BE2C (cell line): ENCODE measurements around the gene UNC13B.
"Not testable (repeated sequence)": the region's sequence is repeated elsewhere in the genome, so short reads cannot be mapped to it uniquely, and the experiment has no call there.

Experiments used
- DNase-seq: peaks from one replicate; pipeline ENCODE4 v3.0.0-alpha.2; 2020
- H3K27me3 ChIP-seq: fragments of 250-450 bp; sonication (Bioruptor Pico); 2 replicates; pipeline ENCODE4 v1.5.1; 2020; ENCODE audit warnings: mild to moderate bottlenecking
- H3K36me3 ChIP-seq: fragments of 250-450 bp; sonication (Bioruptor Pico); 2 replicates; pipeline ENCODE4 v1.5.1; 2020; ENCODE audit warnings: mild to moderate bottlenecking
- H3K4me1 ChIP-seq: fragments of 250-450 bp; sonication (Bioruptor Pico); 2 replicates; pipeline ENCODE4 v1.5.1; 2020
- H3K4me3 ChIP-seq: 2 replicates; pipeline ENCODE4 v1.5.1; 2011; ENCODE audit warnings: low read depth, low read length
- H3K9me3 ChIP-seq: fragments of 250-450 bp; sonication (Bioruptor Pico); 2 replicates; pipeline ENCODE4 v1.5.1; 2020
- TF ChIP-seq, protein P1 (sequence below): IDR thresholded peaks from 2 replicates; pipeline ENCODE4 v1.5.1; 2012; ENCODE audit warnings: mild to moderate bottlenecking, low read depth, low read length

The UNC13B gene

DNA sequence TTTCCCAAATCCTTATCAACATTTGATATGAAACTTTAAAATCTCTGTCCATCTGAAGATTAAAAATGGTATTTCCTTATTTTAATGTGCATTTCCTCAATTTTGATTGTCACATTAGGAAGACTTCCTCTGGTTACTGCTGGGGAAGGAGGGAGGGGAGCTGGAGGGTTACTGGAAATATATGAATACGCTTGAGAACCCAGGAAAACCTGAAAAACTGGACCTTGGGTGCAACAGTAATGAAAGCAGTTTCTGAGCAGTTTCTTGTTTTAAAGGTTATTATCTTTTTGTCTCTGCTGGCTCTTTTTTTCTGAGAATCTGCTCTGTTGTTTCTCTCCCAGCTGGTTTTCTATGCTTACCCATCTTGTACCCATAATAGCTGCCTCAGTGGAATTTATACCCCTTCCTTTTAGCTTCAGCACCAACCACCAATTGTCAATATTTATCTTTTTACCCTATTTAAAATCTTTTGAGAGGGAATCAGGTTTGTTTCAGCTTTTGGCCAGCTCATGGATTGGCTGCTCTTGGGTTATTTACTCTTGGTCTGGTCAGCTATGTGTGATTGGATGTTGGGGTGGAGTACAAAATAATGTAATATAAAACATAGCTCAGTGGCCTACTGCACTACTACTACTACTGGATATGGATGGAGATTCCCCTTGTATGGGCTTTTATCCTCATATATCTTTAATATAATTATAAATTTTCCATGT is 67.4 kb downstream of the UNC13B start:
- Histone ChIP-seq H3K9me3 (no peaks in the 10 kb centered on the region), H3K36me3 (no peaks in the 10 kb centered on the region), H3K4me1 (no peaks in the 10 kb centered on the region), H3K4me3 (no peak overlapping the region), H3K27me3 (no peaks in the 10 kb centered on the region)
- DNase-seq: no peak
- TF ChIP-seq, protein P1, sequence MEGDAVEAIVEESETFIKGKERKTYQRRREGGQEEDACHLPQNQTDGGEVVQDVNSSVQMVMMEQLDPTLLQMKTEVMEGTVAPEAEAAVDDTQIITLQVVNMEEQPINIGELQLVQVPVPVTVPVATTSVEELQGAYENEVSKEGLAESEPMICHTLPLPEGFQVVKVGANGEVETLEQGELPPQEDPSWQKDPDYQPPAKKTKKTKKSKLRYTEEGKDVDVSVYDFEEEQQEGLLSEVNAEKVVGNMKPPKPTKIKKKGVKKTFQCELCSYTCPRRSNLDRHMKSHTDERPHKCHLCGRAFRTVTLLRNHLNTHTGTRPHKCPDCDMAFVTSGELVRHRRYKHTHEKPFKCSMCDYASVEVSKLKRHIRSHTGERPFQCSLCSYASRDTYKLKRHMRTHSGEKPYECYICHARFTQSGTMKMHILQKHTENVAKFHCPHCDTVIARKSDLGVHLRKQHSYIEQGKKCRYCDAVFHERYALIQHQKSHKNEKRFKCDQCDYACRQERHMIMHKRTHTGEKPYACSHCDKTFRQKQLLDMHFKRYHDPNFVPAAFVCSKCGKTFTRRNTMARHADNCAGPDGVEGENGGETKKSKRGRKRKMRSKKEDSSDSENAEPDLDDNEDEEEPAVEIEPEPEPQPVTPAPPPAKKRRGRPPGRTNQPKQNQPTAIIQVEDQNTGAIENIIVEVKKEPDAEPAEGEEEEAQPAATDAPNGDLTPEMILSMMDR: no peak

DNA sequence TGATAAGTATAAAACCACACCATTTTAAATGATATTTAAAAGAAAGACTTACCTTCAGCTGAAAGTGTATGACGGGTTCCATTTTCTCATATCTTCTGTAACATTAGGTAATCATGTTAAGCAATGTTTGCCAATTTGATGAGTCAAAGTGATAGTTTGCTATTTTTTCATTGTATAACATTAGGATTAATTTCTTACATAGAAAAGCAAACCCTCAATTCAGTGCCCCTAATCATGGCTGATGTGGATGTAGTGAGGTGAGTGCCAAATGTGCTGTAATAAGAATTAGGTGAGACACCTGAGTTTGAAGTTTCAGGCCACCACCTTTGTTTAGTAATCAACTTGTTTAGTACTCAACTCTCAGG is 68.0 kb downstream of the UNC13B start:
- no peaks in the 10 kb centered on the region for H3K36me3 ChIP-seq
- no peaks in the 10 kb centered on the region for H3K9me3 ChIP-seq
- TF ChIP-seq, protein P1: no peak
- no peak overlapping the region for H3K4me3 ChIP-seq
- no peak for DNase-seq
- no peaks in the 10 kb centered on the region for H3K4me1 ChIP-seq
- H3K27me3 ChIP-seq: no peaks in the 10 kb centered on the region

DNA sequence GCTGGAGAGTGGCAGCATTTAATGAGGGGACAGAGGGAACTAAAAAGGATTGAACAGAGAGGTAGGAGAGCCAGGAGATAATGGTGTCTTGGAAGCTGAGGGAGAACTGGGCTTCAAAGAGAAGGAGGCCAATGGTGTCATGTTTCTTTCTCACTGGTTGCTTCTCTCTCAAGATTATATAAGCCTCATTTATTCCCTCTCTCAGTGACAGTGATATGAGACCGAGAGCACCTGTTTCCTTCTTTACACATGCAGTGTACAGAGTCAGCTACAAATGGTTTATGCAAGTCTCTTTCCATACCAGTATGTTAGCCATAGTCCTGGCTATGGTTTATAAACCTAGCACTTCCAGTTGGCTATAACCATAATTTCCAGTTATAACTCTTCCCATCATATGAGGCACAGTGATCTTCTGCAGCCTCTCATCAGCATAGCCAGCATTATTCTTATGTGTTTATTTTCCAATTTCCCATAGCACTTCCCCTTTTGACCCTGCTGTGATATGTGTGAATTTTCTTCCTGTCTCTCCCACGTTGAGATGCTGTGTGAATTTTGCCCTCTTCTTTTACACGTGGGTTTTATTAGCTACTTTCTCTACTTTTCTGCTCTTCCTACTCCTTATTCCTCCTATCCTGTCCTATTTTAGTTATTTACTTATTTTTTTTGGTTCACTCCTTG is 71.2 kb downstream of the UNC13B start:
- Histone ChIP-seq H3K27me3 (no peaks in the 10 kb centered on the region), H3K9me3 (no peaks in the 10 kb centered on the region), H3K4me3 (no peak overlapping the region), H3K4me1 (no peaks in the 10 kb centered on the region), H3K36me3 (no peaks in the 10 kb centered on the region)
- TF ChIP-seq, protein P1: no peak
- DNase-seq: no peak

DNA sequence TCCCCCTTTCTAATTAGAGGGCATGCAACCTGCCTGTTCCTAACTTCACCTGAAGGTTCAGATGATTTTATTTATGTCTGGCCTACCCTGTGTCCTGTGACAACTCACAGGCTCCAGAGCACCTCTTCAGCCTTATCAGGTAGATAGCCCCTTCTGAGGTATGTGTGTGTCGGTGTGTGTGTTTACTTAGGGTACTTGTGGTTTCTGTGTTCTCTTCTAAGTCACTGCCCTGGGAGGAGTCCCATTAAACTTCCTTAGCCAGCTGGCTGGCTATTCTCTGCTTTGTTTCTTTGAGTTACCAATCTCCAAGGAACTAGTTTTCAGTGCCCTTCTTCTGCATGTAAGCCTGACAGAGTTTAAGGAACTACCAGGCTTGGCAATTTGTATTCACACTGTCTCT is 74.9 kb downstream of the UNC13B start:
- DNase-seq: no peak
- no peaks in the 10 kb centered on the region for H3K36me3 ChIP-seq
- TF ChIP-seq, protein P1: no peak
- H3K4me1 ChIP-seq: no peaks in the 10 kb centered on the region
- H3K4me3 ChIP-seq: no peak overlapping the region
- no peaks in the 10 kb centered on the region for H3K27me3 ChIP-seq
- no peaks in the 10 kb centered on the region for H3K9me3 ChIP-seq

DNA sequence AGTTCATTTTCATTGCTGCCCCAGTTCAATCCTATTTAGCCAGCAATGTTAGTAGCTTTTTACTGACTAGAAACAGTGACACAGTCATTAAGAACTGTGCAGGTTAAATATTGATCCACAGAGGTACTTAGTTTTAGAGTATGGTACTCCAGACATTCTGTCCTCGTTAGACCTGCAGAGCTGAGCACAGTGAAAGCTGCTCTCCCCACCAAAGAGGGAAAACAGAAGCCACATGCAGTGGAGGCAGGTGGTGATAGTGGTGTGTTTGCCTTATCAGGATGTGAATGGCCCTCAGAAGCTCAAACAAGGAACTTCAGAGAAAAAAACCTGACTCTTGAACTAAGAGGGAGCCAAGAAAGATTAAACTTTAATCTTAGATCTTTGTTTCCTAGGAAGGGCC is 75.5 kb downstream of the UNC13B start:
- Histone ChIP-seq H3K36me3 (no peaks in the 10 kb centered on the region), H3K9me3 (no peaks in the 10 kb centered on the region), H3K4me3 (no peak overlapping the region), H3K27me3 (no peaks in the 10 kb centered on the region), H3K4me1 (no peaks in the 10 kb centered on the region)
- DNase-seq: no peak
- TF ChIP-seq, protein P1: no peak

DNA sequence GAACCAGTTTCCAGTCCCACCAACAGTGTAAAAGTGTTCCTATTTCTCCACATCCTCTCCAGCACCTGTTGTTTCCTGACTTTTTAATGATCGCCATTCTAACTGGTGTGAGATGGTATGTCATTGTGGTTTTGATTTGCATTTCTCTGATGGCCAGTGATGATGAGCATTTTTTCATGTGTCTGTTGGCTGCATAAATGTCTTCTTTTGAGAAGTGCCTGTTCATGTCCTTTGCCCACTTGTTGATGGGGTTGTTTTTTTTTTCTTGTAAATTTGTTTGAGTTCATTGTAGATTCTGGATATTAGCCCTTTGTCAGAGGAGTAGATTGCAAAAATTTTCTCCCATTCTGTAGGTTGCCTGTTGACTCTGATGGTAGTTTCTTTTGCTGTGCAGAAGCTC is 84.1 kb downstream of the UNC13B start:
- DNase-seq, H3K27me3 ChIP-seq, H3K4me1 ChIP-seq, H3K4me3 ChIP-seq, H3K9me3 ChIP-seq, H3K36me3 ChIP-seq: not testable (repeated sequence)
